RWPE2 (cell line): Measurements from ENCODE around the gene MRLN.
A peak's percentile ranks its signal among the peaks of the same experiment; 100 is the strongest.

ENCODE experiments used
- ATAC-seq: fragments of 200-7000 bp; cut with Tn5 transposase; 3 replicates; pipeline ENCODE4 v1.9.1; 2021; ENCODE audit warnings: low read depth
- DNase-seq: peaks from one replicate; pipeline ENCODE4 v3.0.0-alpha.2; 2020; ENCODE audit warnings: low spot score
- H3K27ac ChIP-seq: fragments of 450-650 bp; 2 replicates; pipeline ENCODE4 v1.5.1; 2017; ENCODE audit warnings: mild to moderate bottlenecking; ENCODE audit not compliant: poor library complexity, severe bottlenecking
- H3K27me3 ChIP-seq: fragments of 250-450 bp; sonication (Bioruptor Pico); 2 replicates; pipeline ENCODE4 v1.5.1; 2021; ENCODE audit warnings: mild to moderate bottlenecking, moderate library complexity; ENCODE audit not compliant: insufficient read depth, poor library complexity, severe bottlenecking
- H3K36me3 ChIP-seq: fragments of 250-450 bp; sonication (Bioruptor Pico); 2 replicates; pipeline ENCODE4 v1.5.1; 2020; ENCODE audit warnings: low read depth, mild to moderate bottlenecking, moderate library complexity
- H3K4me1 ChIP-seq: fragments of 250-450 bp; sonication (Bioruptor Pico); 2 replicates; pipeline ENCODE4 v1.5.1; 2021; ENCODE audit warnings: mild to moderate bottlenecking, moderate library complexity; ENCODE audit not compliant: insufficient read depth, poor library complexity, severe bottlenecking
- H3K4me3 ChIP-seq: fragments of 250-450 bp; sonication (Bioruptor Pico); 2 replicates; pipeline ENCODE4 v1.5.1; 2021; ENCODE audit warnings: mild to moderate bottlenecking, moderate library complexity; ENCODE audit not compliant: severe bottlenecking
- H3K9me3 ChIP-seq: fragments of 250-450 bp; sonication (Bioruptor Pico); 2 replicates; pipeline ENCODE4 v1.5.1; 2021; ENCODE audit warnings: mild to moderate bottlenecking, moderate library complexity; ENCODE audit not compliant: severe bottlenecking
- CTCF ChIP-seq: fragments of 450-650 bp; IDR thresholded peaks from one replicate; pipeline ENCODE4 v1.5.1; 2017; ENCODE audit warnings: mild to moderate bottlenecking, moderate library complexity; ENCODE audit not compliant: poor library complexity, severe bottlenecking

MRLN gene

DNA sequence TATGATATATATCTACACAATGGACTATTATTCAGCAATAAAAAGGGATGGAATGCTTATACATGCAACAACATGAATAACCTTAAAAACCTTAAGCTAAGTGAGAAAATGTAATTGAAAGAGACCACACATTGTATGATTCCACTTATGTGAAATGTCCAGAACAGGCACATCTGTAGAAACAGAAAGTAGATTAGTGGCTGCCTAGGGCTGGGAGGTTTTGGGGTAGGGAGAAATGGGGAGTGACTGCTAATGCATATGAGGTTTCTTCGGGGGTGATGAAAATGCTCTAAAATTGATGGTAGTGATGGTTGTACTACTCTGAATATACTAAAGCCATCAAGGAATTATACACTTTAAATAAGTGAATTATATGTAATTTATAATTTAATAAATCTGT, 58.3 kb downstream of the MRLN start:
- no peak for DNase-seq
- no peak overlapping the region for H3K4me3 ChIP-seq
- no peaks in the 10 kb centered on the region for H3K27me3 ChIP-seq
- no peaks in the 10 kb centered on the region for H3K9me3 ChIP-seq
- H3K4me1 ChIP-seq: no peaks in the 10 kb centered on the region
- no peak for TF ChIP-seq CTCF
- H3K36me3 ChIP-seq: no peaks in the 10 kb centered on the region
- no peak for ATAC-seq
- H3K27ac ChIP-seq: no peak overlapping the region

DNA sequence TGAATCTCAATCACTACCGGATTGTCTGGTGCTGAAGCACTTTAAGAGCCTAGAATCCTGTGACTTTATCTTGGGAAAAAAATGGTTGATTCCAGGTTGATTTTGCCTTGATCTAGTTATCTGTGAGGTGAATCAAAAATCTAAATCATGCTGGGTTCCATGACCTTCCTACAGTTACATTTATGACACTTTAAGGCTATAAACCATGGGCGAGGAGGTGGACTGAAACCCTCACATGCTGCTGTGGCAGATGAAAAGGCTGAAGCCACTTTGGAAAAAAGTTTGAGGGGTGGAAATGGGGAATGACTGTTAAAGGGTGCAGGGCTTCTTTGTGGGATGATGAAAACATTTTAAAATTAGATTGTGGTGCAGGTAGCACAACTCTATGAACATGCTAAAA, 61.1 kb downstream of the MRLN start:
- Histone ChIP-seq H3K9me3 (no peaks in the 10 kb centered on the region), H3K27me3 (no peaks in the 10 kb centered on the region), H3K36me3 (no peaks in the 10 kb centered on the region), H3K4me1 (no peaks in the 10 kb centered on the region), H3K27ac (no peak overlapping the region), H3K4me3 (no peak overlapping the region)
- TF ChIP-seq CTCF: no peak
- no peak for ATAC-seq
- DNase-seq: no peak

- peak; percentile 88 for ATAC-seq
- H3K36me3 ChIP-seq: no peaks in the 10 kb centered on the region
- H3K4me3 ChIP-seq: no peak overlapping the region
- DNase-seq: no peak
- TF ChIP-seq CTCF: no peak
- no peaks in the 10 kb centered on the region for H3K9me3 ChIP-seq
- no peaks in the 10 kb centered on the region for H3K27me3 ChIP-seq
- peak overlapping the region; percentile 25 for H3K27ac ChIP-seq
- H3K4me1 ChIP-seq: no peaks in the 10 kb centered on the region
Measured at GRCh38 chr10:59688921-59689351, 64.3 kb downstream of the MRLN start.

GRCh38 chr10:59687657-59688056, 65.6 kb downstream of the MRLN start:
- no peak for TF ChIP-seq CTCF
- Histone ChIP-seq H3K27ac (no peak overlapping the region), H3K4me3 (no peak overlapping the region), H3K27me3 (no peaks in the 10 kb centered on the region), H3K9me3 (no peaks in the 10 kb centered on the region), H3K36me3 (0 out of 2 replicates have a peak, but pooled peaks cover 4% of the 10 kb centered on the region), H3K4me1 (peaks cover 10% of the 10 kb centered on the region)
- no peak for ATAC-seq
- no peak for DNase-seq
